ENCODE data around the gene P2RX7.

The P2RX7 gene

DNA sequence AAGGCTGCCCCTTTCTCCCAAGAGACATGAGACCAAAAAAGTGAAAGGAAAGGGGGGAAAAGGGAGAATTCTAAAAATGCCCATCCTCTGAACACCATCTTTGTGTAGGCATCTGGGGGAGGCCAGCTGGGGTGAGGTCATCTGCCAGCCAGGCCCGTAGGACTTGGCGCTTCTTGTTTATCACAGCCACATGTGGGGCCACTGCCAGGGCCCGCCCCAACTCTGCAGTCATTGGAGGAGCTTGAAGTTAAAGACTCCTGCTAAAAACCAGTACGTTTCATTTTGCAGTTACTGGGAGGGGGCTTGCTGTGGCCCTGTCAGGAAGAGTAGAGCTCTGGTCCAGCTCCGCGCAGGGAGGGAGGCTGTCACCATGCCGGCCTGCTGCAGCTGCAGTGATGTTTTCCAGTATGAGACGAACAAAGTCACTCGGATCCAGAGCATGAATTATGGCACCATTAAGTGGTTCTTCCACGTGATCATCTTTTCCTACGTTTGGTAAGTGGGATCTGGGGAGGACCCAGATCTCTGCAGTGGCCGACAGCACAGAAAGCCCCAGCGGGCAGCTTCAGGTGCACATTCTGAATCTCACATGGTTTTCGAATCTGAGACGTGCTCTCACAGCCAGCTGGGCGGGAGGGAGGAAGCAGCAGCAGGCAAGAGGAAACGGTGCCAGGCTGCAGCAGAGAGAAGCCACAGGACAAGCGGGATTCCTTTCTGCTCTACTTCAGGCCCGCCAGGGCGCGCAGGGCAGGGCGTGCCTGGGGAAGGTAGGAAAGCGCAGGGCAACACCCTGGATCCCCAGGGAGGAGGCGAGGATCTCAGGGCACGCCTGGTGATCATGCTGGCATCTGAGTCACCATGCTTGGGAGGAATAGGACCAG lies at the start of gene P2RX7:
P2RX7 (plus strand) TSS at position 276 of the 881 bp plus-strand sequence; CDS start at position 371, 95 bp downstream.
- DNase-seq (ENCODE audit: low read depth) = no peak

GRCh38 chr12:121084229-121084628 lies 48.4 kb upstream of the P2RX7 start:
- DNase-seq (ENCODE audit: low read depth) = no peak

DNA sequence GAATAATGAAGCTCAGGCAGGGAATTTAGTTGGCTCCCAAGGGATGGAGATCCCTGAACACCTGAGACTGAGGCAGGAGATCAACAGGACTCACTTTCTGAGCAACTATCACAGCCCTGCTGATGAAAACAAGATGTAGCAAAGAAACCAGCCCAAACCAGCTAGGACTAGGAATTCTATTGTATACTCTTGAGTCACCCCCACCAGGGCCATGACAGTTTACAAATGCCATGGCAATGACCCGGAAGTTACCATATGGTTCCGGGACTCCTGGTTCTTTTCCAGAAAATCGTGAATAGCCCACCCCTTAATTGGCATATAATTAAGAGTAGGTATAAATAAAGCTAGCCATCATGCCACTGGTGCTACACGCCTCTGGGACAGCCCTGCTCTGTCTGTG lies 47.6 kb upstream of the P2RX7 start:
- no peak for DNase-seq (ENCODE audit: low read depth)

DNA sequence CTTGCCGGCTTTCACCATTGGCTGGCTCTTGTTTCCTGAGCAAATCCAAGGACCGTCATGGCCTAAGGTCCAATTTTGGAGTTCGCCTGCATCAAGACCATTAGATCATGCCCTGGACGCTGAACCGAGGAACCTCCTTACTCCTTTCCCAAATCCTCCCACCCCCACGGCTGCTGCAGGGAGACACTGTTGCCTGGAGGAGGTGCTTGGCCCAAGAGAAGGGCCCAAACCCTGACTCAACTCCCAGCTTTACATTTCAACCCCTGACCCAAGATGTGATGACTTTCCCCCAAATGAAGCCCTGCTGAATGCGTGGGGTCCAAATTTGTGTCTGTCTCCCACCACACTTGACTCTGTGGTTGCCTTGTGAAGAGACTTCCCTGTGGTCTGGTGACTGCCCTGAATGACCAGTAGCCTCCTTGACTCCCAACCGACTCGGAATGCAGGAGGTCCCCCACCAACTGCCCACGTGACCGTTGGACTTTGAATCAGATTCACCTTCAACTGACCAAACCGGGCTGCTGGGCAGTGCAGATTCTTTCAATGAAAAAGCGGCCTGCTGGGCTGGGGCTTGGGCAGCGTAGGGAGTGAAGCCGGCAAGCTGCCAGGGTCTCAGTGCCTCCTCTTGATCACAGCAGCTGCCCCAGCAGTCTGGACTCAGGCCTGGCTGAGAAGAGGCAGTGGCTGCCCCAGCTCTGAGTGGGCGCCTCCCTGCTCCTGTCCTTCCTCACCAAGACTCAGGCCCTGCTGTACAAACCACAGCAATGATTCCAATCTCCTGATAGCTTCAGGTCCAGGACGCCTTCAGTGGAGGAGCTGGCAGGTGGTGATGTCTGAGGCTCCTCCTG lies 46.9 kb upstream of the P2RX7 start:
- DNase-seq (ENCODE audit: low read depth) = no peak

- DNase-seq (ENCODE audit: low read depth) = no peak
These were observed 45.8 kb upstream of the P2RX7 start for GRCh38 chr12:121086781-121087295.

- no peak for DNase-seq (ENCODE audit: low read depth)
These were observed 45.0 kb upstream of the P2RX7 start for GRCh38 chr12:121087467-121088194.

- no peak for DNase-seq (ENCODE audit: low read depth)
These were observed 44.5 kb upstream of the P2RX7 start for GRCh38 chr12:121088195-121088585.

- no peak for DNase-seq (ENCODE audit: low read depth)
These were observed 43.5 kb upstream of the P2RX7 start for GRCh38 chr12:121089031-121089812.

DNA sequence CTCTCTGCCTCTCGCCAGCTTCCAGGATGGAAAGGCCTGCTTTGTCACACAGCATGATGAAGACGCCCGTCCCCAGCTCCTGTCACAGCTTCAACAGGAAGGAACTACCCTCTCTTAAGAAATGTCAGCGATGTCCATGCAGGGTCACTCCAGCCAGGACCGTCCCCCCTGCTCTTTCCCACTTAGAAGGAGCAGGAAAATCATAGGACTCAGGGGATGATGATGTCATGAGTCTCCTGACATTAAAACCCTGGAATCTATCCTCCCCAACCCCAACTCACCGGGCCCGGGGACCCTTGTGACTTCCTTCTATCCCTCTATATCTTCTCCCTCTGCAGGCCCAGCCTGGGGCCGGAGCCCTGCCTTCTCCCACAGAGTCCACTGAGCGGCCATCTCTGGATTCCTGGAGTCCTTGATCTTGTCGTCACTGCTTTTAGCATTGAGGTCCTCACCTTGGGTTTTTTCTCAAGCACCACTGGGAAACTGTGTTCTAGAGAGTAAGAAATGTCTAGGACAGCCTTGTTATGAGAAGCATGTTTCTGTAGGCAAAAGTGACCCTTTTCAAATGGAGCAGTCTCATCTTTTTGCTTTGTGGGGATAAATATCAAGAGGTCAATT lies 42.8 kb upstream of the P2RX7 start:
- no peak for DNase-seq (ENCODE audit: low read depth)

DNA sequence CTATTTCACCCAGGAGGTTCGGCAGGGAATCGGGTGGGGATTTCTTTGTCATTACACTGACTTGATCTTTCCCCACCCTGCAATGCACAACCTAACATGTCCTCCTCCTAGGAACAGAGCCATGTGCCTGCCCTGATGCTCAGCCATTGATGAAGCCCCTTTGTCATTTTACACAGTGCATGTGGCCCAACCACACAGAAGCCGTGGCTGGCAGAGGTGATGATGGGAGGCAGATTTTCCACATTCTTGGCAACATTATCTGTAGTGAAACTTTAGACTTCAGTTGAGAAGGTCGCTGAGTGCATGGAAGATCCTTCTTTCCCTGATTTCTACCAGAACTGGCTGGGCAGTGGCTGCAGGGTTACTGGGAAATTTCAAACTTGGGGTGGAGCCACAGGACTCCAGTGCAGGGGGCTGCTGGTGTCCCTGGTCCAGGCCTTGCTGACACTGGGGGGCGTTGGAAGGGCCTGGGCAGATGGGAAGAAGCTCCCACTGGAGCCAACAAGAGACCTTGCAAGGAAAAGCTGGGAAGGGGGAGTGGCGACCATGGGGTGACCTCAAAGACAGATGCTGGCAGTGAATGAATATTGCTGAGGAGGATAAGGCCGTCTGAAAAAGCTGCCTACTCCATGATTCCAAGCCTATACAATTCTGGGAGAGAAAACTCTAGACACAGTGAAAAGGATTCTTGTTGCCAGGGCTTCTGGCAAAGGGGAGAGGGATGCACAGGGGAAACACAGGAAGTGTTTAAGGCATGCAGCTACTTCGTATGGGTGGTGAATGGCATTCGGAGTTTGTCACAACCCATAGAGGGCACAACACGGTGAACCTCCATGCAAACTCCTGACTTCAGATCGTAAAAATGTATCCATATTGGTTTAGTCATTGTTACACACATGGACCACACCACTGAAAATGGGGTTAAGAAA lies 41.8 kb upstream of the P2RX7 start:
- DNase-seq (ENCODE audit: low read depth) = no peak

DNA sequence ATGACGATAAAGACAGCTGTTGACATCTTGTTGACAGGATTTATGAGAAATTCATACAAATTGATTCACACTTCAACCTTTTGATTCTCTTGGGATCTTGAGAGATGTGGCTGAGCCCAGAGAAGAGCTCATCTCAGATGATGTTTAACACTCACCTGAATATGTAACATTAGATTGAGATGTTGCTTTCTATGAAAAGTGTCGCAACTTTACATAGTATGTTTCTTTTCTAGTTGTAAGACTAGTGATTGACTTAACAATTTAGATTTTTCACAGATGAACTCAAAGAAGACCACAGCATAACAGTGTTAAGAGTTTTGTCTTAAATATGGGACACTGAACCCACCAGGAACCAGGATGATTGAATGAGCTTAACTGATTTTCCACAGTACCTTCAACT lies 40.6 kb upstream of the P2RX7 start:
- no peak for DNase-seq (ENCODE audit: low read depth)

DNA sequence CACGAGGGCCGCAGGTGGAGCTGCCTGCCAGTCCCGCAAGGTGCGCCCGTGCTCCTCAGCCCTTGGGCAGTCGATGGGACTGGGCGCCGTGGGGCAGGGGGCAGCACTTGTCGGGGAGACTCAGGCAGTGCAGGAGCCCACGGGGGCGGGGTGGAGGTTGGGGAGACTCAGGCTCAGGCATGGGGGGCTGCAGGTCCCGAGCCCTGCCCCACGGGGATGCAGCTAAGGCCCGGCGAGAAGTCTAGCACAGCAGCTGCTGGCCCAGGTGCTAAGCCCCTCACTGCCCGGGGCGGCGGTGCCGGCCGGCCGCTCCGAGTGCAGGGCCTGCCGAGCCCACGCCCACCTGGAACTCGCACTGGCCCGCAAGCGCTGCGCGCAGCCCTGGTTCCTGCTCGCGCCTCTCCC lies 39.2 kb upstream of the P2RX7 start:
- no peak for DNase-seq (ENCODE audit: low read depth)

- DNase-seq (ENCODE audit: low read depth) = peak; percentile 53
These were observed 37.0 kb upstream of the P2RX7 start for GRCh38 chr12:121095544-121096198.

GRCh38 chr12:121096199-121096798 lies 36.4 kb upstream of the P2RX7 start:
- DNase-seq (ENCODE audit: low read depth) = no peak

GRCh38 chr12:121099779-121100178 lies 32.9 kb upstream of the P2RX7 start:
- DNase-seq (ENCODE audit: low read depth) = no peak

- no peak for DNase-seq (ENCODE audit: low read depth)
These were observed 30.4 kb upstream of the P2RX7 start for GRCh38 chr12:121102307-121102706.

DNA sequence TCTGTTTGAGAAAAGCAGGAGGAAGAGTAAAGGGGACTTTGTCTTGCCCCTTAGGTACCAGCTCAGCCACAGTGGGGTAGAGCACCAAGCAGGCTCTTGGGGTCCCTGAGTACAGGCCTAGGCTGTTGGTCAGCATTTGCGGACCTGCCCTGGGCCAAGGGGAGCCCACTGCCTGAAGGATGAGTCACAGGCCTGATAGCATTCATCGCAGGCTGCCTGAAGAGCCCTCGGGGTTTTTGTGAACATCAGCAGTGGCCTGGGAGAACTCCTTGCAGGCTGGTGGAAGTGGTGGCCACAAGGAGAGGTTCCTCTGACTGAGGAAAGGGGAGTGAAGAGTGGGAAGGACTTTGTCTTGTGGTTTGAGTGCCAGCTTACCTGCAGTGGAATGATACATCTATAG lies 25.0 kb upstream of the P2RX7 start:
- DNase-seq (ENCODE audit: low read depth) = no peak

GRCh38 chr12:121108492-121108891 lies 24.2 kb upstream of the P2RX7 start:
- DNase-seq (ENCODE audit: low read depth) = no peak
